COLO668 (cell line): ENCODE data around the gene SGTA.
"Not testable (repeated sequence)": the region's sequence is repeated elsewhere in the genome, so short reads cannot be mapped to it uniquely, and the experiment has no call there.

Experiments used
- DNase-seq: peaks from one replicate; lab custom pipeline; 2025; ENCODE audit not compliant: unreplicated experiment; lab: John Stamatoyannopoulos, UW

The SGTA gene, protein sequence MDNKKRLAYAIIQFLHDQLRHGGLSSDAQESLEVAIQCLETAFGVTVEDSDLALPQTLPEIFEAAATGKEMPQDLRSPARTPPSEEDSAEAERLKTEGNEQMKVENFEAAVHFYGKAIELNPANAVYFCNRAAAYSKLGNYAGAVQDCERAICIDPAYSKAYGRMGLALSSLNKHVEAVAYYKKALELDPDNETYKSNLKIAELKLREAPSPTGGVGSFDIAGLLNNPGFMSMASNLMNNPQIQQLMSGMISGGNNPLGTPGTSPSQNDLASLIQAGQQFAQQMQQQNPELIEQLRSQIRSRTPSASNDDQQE

DNA sequence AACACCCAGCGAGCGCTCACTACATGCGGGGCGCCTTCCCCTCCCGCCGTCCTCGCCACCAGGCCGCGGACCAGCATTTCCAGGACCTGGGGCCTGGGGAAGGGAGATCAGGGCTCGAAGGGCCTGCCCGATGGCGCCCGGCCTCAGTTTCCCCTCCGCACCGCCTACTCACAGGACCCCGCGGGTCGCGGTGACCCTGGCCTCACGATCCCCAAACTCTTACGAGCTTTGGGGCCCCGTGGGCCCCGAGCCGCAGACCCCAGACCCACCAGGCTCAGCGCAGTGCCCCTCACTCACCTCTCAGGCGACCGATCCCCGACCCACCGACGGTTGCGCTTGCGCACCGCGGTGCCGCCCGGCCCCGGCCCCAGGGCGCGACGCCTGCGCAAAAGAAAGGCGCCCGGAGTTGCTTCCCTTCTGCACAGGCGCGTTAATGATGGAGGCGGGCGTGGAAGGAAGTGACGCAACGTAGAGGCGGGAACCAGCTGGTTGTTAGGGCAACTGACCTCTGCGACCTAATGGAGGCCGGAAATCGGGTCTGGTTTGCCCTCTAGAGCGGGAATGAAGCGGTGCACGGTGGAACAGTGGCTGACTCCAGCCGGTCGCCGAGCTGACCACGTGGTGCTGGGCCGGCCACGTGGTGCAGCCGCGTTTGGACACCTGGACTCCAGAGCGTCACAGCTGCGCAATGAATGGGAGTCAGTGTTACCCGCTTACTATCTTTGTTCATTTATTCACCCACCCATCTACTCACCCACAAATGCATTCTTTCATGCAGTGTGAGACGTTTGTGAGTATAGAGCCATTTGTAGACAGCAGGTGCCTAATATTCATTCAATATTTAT lies at the start of gene SGTA:
Gene SGTA, minus strand, starts transcription at position 338 of the 845 bp plus-strand sequence. CDS start 14,205 bp downstream, outside the sequence.
- peak; percentile 97 for DNase-seq

DNA sequence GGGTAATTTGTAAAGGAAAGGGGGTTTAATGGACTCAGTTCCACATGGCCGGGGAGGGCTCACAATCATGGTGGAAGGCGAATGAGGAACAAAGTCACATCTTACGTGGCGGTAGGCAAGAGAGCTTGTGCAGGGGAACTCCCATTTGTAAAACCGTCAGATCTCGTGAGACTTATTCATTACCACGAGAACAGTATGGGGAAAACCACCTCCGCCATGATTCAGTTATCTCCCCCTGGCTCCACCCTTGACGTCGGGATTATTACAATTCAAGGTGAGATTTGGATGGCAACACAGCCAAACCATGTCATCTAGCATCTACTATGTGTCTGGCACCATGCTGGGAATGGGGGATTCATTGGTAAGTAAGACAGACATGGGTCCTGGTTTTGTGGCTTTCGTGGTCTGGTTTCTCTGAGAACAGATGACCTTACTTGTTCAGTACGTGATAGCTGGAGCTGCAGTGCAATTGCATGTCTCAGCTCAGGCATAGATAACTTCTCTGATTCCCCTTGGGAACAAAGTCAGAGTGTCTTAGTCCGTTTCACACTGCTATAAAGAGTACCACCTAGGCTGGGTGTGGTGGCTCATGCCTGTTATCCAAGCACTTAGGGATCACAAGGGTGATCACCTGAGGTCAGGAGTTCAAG lies 44.9 kb upstream of the SGTA start:
- no peak for DNase-seq

DNA sequence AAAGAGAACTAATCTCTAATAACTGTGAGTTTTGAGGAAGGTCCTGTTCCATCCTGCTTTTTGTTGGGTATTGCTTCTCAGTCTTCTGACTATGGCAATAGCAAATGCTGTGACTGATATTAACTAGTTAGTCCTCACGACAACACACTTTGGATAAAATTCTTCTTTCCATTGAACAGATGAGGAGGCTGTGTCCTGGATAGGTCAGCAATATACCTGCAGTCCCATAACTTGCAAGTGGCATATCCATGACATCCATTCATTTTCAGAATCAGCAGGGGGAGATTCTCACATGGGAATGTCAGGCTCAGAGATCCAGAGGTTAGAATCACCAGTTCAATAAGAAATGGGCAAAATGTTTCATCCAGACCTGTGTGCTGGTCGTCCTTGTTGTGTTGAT lies 43.9 kb upstream of the SGTA start:
- DNase-seq = no peak

DNA sequence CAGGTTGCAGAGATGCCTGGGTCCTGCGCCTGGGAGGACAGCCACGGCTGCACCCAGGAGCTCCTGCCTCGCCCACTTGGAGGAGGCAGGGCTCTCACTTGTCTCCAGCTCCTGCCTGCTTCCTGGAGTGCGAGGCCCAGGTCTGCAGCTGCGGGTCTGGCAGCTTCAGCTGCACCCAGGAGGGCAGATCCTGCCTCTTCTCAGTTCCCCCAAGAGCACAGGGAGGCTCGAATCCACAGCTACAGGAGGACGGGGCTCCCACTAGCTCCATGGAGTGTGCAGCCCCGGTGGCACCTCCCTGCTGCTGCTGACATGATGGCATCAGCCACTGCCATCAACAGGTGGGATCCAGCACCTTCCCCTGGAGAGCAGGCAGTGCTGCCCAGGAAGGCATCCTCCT lies 41.1 kb upstream of the SGTA start:
- no peak for DNase-seq

DNA sequence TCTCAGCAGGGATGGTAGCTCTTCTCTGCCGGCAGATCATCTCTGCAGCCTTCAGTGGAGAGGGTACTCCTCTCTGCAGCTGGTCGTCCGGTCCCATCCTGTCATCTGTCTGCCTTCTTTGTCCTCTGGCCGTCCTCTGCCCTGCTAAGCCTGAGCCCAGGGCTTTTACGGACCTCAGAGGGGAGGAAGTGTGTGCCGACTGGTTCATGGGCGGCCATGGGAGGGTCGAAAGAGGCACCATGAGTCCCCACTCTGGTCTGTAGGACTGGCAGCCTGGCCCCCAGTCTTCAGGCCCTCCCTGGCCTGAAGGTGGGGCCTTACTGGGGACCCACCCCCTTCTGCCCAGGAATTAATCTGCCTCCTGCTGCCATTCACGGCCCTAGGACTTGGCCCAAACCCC lies 40.6 kb upstream of the SGTA start:
- DNase-seq = no peak

DNA sequence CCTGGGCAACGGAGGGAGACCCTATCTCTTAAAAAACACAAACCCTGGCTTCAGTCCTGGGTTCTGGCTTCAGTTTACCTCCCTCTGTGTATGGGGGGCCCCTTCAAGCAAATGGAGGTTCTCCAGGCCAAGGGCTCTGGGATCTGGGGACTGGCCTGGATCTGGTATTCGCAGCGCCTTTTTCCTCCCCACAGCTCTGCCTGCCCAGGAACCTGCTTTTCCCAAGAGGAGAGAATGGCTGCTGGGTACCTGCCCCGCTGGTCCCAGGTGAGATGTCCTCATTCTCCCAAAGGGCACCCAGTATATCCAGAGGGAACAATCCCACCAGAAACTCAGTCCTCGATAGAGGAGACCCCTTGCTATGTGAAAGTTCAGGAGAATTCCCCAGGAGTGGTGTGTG lies 39.8 kb upstream of the SGTA start:
- no peak for DNase-seq

DNA sequence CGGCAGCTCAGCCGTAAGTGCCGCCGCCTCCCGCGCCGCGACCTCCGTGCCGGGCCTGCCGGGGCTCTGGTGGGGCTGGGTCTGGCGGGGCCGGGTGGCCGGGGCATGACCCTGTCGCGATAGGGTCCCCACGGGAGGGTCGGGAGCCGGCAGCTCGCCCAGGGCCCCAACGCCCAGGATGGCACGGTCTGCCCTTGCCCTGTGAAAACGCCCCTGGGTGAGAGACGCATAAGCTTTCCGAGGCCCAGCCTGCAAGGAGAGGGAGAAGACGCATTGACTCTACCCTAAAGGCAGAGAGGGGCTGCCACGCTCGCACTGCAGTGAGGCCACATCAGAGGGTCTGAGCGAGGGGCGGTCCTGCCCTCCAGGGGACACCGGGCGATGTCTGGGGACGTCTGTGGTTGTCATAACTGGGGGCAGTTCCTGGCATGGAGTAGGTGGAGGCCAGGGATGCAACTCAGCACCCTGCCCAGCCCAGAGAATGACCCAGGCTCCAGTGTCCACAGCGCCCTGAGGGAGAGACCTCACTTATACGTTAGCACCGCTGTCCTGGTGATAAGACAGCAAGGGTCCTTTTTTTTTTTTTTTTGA lies 37.1 kb upstream of the SGTA start:
- DNase-seq = peak; percentile 26

DNA sequence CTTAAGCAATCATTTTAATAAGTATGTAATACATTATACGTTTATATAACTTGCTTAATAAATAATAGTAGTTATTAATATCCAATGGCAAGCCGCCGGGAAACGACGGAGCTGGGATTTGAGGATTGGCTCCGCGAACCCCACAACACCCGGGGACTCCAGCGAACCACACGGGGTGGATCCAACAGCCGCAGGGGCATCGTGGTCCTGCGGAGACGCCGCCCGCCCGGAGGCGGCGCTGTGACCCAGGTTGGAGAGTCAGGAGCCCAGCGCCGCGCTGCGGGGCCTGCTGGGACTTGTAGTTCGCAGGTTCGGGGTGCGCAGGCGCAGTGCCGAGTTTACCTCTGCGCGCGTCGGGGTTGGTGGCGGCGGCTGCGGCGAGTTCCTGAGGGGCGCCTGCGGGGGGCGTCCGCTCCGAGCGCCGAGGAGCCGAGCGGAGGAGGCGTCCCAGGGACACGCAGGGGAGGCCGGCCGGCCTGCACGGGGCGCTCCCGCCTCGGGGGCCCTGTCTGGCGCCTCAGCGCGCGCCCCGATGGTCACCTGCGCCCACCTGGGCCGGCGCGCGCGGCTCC lies 36.6 kb upstream of the SGTA start, which contains the start of gene ZNF554:
Gene ZNF554, plus strand, starts transcription at position 329 of the 572 bp plus-strand sequence. Its CDS starts 204 bp downstream, at position 533.
- peak; percentile 97 for DNase-seq

DNA sequence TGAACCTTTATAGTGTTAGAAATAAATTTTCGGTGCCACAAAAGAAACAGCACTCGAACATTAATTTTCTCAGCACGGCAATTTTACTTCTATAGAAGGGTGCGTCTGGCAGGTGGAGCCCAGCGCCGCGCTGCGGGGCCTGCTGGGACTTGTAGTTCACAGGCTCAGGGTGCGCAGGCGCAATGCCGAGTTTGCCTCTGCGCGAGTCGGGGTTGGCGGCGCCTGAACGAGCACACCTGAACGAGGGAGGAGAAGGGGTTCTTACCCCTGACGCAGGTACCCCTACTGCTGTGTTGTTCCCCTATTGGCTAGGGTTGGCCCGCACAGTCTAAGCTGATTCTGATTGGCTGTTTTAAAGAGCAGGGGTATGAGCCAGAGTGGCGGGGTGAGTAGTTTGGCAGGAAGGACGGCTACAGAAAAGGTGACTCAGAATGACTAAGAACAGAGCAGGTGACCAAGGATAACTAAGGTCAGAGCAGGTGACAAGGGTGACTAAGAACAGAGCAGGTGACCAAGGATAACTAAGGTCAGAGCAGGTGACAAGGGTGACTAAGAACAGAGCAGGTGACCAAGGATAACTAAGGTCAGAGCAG lies 34.3 kb upstream of the SGTA start:
- not testable (repeated sequence) for DNase-seq

DNA sequence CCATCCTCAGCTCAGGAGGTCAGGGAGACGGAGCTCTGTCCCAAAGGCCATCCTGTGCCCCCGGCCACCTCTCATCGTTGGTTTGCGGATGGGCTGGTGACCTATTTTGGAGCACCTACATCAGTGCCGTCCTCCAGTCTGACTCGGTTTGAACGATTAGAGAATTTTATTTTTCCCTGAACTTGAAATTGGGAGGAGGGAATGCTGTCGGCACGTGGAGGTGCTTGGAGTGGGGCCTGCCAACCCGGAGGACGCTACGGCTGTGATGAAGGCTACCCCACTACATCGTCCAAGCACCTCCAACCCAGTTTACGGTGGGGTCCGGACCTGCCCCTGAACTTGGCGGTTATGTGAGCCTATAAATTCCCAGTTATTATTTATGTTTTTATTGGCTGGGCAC lies 33.6 kb upstream of the SGTA start:
- no peak for DNase-seq

DNA sequence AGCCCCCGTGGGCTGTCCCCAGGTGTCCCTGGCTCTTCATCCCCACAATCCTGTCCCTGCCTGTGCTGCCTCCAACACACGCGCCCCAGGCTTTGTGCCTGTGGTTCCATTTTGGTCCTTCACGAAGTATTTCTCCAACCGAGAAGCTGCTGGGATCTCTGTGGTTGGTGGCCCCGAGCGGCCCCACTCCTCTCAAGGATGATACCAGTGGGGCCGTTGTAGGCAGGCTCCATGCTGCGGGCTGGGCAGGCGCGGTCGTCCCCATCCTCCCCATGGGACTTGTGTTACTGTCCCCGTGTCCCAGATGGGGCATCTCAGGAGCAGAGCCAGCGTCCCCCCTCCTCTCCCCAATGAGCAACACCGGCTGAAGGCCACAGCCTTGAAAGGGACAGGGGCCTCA lies 32.9 kb upstream of the SGTA start:
- DNase-seq = no peak

DNA sequence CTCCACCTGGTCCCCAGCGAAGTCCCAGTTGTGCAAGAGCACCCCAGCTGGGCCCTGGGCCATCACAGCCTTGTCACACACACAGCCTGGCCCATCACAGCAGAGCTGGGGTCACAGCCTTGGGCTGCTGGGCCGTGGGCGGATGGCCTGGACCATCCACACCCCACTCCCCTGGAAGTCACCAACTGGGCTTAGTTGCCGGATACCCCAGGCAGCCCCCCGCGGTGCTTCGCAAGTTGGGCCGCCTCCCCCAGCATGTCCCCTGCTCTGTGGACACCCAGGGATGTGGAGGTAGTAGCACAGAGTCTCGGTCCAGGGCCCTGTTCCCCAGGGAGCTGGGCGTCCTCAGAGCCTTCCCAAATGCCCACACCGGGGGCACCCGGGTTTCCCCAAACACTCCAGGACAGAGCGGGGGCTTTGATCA lies 32.1 kb upstream of the SGTA start:
- no peak for DNase-seq

DNA sequence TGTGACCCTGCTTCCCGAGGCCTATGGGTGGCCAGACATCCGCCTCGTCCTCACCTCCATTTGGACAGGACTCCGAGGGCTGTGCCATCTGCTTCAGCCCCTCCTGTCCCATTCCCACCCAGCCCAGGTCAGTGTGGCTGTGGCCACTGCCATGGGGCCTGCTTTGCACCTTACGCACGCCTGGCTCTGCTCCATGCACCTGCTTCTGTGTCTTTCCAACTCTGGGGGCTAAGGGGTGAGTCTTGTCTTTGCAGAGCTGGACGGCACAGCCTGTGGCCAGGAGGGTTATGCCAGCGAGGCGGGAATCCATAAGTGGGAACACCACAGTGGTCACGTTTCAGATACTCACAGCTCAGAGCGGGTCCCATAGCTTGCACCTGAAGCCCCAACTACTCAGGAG lies 31.4 kb upstream of the SGTA start:
- no peak for DNase-seq

DNA sequence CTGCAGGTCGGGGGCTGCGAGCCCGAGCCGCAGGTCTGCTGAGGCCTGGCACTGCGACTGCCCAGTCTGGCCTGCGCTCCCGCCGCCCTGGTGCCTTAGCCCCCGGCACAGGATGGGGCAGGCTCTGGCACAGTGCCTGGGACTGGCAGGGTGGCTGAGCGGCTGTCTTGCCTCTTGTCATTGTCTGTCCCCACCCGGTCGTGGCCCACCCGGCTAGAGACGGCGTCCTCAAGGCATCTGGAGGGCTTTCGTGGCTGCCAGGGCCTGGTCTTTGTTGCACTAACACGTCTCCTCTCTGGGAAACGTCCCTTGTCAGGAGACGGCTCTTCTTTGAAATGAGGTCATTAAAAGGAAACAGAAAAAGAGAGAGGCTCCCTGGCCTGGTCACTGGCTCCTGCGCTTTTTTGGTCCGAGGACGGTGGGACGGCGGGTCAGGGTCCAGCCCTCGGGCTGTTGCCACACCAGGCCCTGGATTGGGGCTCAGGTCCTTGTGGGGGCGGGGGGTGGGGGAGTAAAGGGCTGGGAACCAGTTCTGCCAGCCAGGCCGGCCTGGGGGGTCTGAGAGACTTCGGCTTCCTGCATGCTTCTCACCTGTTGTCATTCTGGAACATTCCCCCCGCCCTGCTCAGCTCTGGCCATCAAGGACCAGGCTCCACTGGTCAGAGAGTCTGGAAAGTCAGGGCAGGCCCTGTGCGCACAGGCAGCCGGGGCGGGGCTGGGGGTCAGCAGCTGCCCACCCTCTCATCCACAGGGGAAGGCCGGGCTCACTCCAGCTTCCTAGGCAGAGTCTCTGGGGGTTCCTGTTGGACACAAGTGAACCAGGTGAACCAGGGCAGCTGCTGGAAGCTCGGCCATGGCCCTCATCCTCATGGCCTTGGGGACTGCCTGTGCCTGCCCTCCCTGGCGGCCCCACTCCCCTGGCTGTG lies 30.4 kb upstream of the SGTA start:
- DNase-seq = no peak

DNA sequence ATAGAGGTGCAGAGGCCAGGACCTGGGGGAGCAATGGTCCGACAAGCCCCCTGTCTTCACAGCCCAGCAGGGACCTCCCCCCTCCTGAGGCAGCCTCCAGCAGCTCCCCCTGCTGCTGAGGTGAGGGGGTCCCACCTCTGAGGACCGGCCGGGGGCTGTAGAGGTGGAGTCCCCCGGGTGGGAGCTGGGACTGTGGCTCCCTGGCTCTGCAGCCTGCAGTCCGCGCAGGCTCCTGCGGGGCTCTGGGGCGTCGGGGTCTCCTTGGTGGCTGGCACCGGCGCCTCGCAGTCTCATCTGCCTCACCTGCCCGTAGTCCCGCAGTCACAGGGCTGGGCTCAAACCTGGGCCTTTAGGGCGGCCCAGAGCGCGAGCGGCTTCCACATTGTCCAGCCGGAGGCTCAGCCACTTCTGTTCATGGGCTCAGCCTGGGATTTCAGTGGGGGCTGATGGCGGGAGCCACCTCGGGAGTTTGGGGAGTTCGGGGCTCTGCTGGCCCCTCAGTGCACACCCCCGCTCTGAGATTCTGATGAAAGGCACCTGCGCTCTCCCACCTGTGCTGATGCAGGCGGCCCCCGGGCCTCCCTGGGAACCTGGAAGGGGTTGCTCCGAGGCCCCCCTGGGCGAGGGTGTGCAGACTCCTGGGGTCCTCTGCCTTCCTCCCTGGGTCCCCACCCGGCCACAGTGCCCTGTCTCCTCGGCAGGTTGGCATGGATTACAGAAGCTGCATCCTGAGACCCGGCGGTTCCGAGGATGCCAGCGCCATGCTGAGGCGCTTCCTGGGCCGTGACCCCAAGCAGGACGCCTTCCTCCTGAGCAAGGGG lies 29.6 kb upstream of the SGTA start:
- no peak for DNase-seq

DNA sequence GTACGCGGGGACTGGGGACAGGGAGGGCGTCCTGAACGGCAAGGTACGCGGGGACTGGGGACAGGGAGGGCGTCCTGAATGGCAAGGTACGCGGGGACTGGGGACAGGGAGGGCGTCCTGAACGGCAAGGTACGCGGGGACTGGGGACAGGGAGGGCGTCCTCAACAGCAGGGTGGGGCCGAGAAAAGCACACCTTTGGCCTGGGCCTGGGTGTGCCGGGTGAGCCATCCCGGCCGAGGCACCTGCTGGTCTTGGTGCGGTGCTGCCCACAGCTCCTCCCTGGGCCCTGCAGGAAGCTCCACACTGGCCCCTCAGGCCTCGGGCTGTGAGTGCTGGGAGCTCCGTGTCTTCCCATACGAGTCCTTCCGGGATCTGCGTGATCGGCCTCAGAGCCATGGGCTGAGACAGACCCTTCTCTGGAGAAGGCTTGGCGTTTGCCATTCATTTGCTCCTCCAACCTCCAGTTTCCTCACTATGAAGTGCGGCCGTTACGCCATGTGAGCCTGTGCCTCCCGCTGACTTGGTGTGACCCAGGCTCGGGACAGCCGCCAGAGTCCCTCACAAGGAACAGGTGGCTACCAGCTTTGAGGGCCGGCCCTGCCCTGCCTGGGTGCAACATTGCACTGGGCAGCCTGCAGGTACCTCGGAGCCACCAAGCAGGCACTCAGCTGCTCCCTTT lies 28.8 kb upstream of the SGTA start:
- no peak for DNase-seq

DNA sequence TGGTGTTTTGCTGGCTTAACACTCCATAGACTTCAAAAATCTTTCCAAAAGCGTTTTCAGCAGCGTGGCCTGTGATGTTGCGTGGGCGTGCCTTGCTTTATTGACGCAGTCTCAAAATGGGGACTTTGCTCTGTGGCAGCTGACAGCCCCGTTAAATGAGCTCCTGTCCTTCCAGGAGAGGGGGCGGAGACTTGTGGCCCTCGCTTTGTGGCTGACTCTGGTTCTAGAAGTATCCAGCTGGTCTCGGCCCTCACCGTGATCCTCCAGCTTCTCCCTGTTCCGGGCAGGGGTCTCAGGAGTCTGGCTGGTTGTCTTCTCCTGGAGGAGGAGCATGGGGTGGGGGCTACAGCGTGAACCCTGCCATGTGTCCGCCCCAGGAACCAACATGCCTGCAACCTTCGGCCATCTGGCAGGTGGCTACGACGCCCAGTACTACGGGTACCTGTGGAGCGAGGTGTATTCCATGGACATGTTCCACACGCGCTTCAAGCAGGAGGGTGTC lies 28.2 kb upstream of the SGTA start:
- DNase-seq = no peak
